Measurements from ENCODE around the gene UAP1L1. TPM values are rescaled to one million over a fixed set of nuclear protein-coding genes. Genes with fewer than 3 reads are reported as not detected.

The UAP1L1 gene
- total RNA-seq, 4 donors from 2014 or later: 4.9 to 15.7 (median 6.6) TPM

DNA sequence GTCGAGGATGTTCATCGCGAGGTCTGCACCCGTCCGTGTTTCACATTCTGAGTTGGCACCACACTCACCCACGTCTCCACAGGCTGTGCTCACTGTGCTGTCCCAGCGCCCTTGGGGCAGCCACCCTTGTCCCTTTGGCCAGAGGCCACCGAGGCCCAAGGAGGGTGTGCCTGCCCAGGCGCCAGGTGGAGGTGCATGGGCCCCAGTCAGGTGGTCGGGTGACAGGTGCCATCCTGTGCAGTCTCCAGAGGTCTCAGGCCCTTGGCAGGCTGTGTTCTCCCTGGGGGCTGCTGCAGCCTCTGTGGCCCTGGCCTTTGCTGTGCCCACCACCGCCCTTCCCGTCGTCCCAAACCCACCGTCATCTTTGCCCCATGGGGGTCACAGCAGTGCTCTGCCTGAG is 21.9 kb downstream of the UAP1L1 start:
- Histone ChIP-seq H3K36me3 (peaks cover 0 to 80% (median 0%) of the 10 kb centered on the region in 3 donors), H3K27ac (no peak overlapping the region), H3K9me3 (no peaks in the 10 kb centered on the region), H3K4me1 (peaks cover 0 to 4% (median 0%) of the 10 kb centered on the region in 4 donors), H3K4me3 (no peak overlapping the region), H3K27me3 (no peaks in the 10 kb centered on the region)
- no peak for DNase-seq
- TF ChIP-seq POLR2A (IDR thresholded peaks at IDR 0.05): no peak
- TF ChIP-seq, protein P1, sequence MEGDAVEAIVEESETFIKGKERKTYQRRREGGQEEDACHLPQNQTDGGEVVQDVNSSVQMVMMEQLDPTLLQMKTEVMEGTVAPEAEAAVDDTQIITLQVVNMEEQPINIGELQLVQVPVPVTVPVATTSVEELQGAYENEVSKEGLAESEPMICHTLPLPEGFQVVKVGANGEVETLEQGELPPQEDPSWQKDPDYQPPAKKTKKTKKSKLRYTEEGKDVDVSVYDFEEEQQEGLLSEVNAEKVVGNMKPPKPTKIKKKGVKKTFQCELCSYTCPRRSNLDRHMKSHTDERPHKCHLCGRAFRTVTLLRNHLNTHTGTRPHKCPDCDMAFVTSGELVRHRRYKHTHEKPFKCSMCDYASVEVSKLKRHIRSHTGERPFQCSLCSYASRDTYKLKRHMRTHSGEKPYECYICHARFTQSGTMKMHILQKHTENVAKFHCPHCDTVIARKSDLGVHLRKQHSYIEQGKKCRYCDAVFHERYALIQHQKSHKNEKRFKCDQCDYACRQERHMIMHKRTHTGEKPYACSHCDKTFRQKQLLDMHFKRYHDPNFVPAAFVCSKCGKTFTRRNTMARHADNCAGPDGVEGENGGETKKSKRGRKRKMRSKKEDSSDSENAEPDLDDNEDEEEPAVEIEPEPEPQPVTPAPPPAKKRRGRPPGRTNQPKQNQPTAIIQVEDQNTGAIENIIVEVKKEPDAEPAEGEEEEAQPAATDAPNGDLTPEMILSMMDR (IDR thresholded peaks at IDR 0.05): no peak

DNA sequence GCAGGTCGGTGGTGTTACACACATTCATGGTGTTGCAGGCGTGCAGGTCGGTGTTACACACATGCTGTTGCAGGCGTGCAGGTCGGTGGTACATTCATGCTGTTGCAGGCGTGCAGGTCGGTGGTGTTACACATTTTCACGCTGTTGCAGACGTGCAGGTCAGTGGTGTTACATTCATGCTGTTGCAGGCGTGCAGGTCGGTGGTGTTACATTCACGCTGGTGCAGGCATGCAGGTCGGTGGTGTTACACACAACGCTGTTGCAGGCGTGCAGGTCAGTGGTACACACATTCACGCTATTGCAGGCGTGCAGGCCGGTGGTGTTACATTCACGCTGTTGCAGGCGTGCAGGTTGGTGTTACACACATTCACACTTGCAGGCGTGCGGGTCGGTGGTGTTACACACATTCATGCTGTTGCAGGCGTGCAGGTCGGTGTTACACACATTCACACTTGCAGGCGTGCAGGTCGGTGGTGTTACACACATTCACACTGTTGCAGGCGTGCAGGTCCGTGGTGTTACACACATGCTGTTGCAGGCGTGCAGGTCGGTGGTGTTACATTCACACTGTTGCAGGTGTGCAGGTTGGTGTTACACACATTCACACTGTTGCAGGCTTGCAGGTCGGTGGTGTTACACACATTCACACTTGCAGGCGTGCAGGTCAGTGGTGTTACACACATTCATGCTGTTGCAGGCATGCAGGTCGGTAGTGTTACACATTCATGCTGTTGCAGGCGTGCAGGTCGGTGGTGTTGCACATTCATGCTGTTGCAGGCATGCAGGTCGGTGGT is 26.1 kb downstream of the UAP1L1 start:
- H3K36me3 ChIP-seq: peaks cover 0 to 94% (median 0%) of the 10 kb centered on the region in 3 donors
- H3K27me3 ChIP-seq: no peaks in the 10 kb centered on the region
- no peak overlapping the region for H3K4me3 ChIP-seq
- TF ChIP-seq POLR2A (IDR thresholded peaks at IDR 0.05): no peak
- TF ChIP-seq, protein P1 (IDR thresholded peaks at IDR 0.05): no peak
- H3K4me1 ChIP-seq: no peaks in the 10 kb centered on the region
- H3K27ac ChIP-seq: no peak overlapping the region
- no peak for DNase-seq
- H3K9me3 ChIP-seq: no peaks in the 10 kb centered on the region

DNA sequence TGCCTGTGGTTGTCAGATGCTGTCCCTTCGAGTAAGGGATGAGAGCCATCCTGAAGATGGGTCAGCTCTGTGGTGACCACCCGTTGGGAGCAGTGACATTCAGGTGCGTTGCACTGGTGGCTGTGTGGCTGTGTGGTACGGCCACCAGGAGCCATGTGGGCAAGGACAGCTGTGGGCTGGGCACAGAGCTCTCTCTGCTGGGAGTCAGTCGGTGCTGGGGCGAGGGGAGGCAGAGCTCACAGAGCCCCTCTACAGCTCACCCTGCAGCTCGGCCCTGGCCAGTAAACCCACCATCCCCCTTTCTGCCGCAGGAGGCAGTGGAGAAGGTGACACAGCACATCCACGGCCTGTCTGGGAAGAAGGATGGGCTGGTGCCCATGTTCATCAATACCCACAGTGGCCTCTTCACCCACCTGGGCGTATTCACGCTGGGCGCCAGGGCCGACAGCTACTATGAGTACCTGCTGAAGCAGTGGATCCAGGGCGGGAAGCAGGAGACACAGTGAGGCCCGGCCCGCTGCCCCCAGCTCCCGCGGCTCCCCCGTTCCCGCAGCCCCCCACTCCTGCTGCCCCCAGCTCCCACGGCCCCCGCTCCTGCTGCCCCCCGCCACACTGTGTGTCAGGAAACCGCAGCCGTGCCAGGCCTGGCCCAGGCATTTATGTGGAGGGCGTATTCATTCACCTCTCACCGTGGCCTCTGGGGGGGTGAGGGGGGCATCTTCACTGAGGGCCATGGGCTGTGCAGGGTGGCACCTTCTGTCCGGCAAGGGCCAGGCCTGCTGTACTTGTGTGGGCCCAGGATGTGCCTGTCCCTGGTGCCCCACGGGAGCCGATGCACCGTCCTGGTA is 28.7 kb downstream of the UAP1L1 start:
- Histone ChIP-seq H3K4me1 (no peaks in the 10 kb centered on the region), H3K27ac (no peak overlapping the region), H3K36me3 (peaks cover 0 to 97% (median 0%) of the 10 kb centered on the region in 3 donors), H3K4me3 (no peak overlapping the region), H3K27me3 (no peaks in the 10 kb centered on the region), H3K9me3 (no peaks in the 10 kb centered on the region)
- no peak for TF ChIP-seq POLR2A (IDR thresholded peaks at IDR 0.05)
- TF ChIP-seq, protein P1 (IDR thresholded peaks at IDR 0.05): no peak
- DNase-seq: no peak

DNA sequence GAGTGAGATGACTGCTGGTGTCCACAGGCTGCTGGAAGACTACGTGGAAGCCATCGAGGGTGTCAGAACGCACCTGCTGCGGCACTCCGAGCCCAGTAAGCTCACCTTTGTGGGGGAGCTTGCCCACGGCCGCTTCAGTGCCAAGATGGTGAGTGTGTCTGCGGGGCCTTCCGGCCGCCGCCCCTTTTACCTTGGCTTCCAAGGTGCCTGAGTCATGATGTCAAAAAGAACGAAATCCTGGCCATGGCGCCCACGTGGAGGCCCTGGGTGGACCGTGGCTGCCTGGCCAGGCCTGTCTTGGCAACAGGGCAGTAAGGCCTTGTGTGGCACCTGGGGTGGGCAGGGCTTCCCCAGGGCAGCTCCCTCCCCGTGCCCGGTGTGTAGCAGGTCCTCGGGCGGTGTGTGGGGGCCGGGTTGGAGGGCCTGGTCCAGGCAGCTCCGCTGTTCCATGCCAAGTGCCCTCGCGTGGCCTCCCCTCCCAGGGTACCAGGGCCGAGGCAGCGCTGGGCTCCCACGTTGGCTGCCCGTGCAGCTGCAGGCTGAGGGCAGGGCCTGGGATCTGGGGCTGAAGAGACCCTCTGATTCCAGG is 29.4 kb downstream of the UAP1L1 start:
- Histone ChIP-seq H3K9me3 (no peaks in the 10 kb centered on the region), H3K27ac (no peak overlapping the region), H3K36me3 (peaks cover 0 to 94% (median 0%) of the 10 kb centered on the region in 3 donors), H3K4me3 (no peak overlapping the region), H3K4me1 (no peaks in the 10 kb centered on the region), H3K27me3 (no peaks in the 10 kb centered on the region)
- TF ChIP-seq, protein P1 (IDR thresholded peaks at IDR 0.05): no peak
- no peak for TF ChIP-seq POLR2A (IDR thresholded peaks at IDR 0.05)
- DNase-seq: no peak

DNA sequence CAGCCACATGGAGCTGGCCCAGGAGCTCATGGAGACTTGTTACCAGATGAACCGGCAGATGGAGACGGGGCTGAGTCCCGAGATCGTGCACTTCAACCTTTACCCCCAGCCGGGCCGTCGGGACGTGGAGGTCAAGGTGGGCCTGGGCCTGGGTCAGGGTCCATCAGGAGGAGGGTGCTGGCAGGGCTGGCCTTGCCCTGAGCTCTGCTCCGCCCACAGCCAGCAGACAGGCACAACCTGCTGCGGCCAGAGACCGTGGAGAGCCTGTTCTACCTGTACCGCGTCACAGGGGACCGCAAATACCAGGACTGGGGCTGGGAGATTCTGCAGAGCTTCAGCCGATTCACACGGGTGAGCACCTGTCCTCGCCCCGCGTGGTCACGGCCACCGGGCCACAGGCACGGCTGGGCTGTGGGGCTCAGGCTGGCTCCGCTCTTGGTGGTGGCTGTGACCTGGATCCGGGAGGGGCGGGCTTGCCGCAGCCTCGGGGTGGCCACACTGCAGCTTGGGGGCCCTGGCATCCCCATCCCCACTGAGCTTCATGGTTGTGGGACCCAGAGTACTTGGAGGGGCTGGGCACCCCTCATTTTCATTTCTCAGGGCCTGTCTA is 30.1 kb downstream of the UAP1L1 start:
- H3K36me3 ChIP-seq: peaks cover 0 to 94% (median 0%) of the 10 kb centered on the region in 3 donors
- TF ChIP-seq POLR2A (IDR thresholded peaks at IDR 0.05): no peak
- TF ChIP-seq, protein P1 (IDR thresholded peaks at IDR 0.05): no peak
- no peak overlapping the region for H3K4me3 ChIP-seq
- no peaks in the 10 kb centered on the region for H3K9me3 ChIP-seq
- H3K27me3 ChIP-seq: no peaks in the 10 kb centered on the region
- no peak overlapping the region for H3K27ac ChIP-seq
- peak in 1 of 3 donors; percentile 47 for DNase-seq
- H3K4me1 ChIP-seq: no peaks in the 10 kb centered on the region
